ENCODE data around the gene TMEM86B. TPM values are rescaled to one million over a fixed set of nuclear protein-coding genes. Genes with fewer than 3 reads are reported as not detected.

Gene TMEM86B
- total RNA-seq, 2 experiments from 2014 or later = 11.0 to 13.8 TPM

DNA sequence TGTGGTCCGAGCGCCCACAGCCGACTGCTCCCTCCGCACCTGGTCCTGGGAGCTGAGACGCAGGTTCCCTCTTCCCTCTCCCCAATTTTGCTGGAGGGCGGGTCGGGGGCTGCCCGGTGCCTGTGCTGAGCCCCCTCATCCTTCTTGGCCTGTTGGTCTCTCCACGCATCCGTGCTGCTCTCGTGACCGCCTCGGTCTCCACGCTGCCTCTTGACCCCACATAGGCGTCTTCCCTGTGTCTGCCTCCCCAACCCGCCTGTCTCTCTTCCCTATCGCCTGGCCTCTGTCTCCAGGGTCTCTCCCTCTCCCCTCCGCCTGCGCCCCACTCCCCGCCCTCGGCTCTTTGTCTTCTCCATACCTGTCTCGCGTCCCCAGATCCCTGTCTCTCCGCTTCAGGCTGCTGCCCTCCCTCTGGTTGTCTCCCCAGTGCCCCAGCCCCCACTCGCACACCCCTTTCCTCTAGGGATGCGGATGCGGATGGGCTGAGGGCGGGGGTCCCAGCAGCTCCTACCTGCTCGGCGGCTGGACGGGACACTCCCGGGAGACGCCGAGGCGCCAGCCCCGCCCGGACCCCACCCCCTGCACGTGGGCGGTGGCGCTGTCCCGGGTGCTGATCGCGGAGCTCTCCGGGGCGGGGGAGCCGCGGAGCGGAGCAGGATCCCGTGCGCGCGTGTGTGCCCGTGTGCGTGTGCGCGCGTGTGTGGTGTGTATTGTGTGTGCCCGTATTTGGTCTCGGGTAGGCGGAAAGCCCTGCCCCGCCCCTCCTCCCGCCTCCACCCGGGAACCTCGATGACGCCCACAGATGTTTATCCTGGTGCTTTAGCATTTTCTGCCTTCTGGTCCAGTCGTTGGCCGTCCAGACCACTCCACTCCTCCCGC lies 48.7 kb downstream of the TMEM86B start, which contains the start of gene SYT5:
Gene SYT5, minus strand, starts transcription at position 684 of the 879 bp plus-strand sequence. CDS start 1,248 bp downstream, outside the sequence.
- peaks cover 3% of the 10 kb centered on the region for H3K9me3 Mint-ChIP-seq (ENCODE audit: insufficient read depth)
- H3K27ac Mint-ChIP-seq = peak within 1 kb of the TSS; percentile 67
- ChIA-PET POLR2A (interaction anchor here (0.7 to 1.1 kb wide), 2 partner anchors 79 to 228 kb away, joined by 4 read pairs; partner anchors contain the start of genes PPP6R1 and UBE2S), CTCF (no interaction called here)
- no peaks in the 10 kb centered on the region for H3K36me3 Mint-ChIP-seq (ENCODE audit: low read depth)
- H3K4me1 Mint-ChIP-seq (ENCODE audit: low read depth) = peaks cover 33% of the 10 kb centered on the region
- ATAC-seq (peak; percentile 54), DNase-seq (peak; percentile 74)
- H3K4me3 Mint-ChIP-seq = peak within 1 kb of the TSS; percentile 65
- H3K27me3 Mint-ChIP-seq (ENCODE audit: low read depth) = peaks cover 43% of the 10 kb centered on the region

DNA sequence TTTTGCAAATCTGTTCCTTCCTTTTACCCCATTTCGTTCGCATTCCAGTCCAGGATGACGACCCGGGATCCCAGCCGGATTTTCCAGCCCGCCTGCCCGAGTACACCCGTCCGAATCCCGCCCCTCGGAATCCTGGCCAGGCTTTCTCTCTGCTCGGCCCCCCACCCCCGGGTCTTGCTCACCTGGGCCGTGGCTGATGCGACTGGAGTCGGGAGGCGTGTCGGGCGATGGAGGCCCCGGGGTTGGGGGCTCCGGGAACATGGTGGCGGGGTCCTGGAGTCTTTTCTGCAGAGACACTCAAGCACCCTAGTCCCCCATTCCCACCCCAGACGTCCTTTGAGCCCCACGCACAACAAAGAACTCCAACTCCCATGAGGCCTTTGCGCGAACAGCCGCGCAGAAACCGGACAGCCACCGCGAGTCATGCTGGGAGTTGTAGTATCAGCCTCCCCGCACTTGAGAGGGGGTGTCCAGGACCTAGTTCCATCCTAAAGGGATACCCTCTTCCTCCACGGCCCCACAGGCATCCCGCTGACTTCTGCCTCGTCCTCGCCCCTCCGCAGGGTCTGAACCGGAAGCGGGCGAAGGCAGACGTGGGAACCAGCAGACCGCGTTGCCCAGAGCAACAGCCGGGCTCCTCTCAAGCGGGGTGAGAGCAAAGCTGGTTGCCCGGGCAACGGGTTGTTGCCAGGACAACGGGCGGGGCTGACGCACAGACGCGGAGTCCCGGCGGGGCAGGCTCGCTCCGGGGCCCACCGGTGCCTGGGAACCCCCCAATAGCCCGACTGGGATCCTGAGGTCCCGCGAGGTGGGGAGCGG lies 49.6 kb downstream of the TMEM86B start:
- ATAC-seq = peak; percentile 83
- Mint-ChIP-seq H3K27ac (peak overlapping the region; percentile 67), H3K4me1 (ENCODE audit: low read depth) (peaks cover 36% of the 10 kb centered on the region), H3K4me3 (peak overlapping the region; percentile 65), H3K9me3 (ENCODE audit: insufficient read depth) (peaks cover 3% of the 10 kb centered on the region), H3K36me3 (ENCODE audit: low read depth) (no peaks in the 10 kb centered on the region), H3K27me3 (ENCODE audit: low read depth) (peaks cover 49% of the 10 kb centered on the region)
- ChIA-PET CTCF (interaction anchor here (1.5 kb wide), 1 partner anchor 13 kb away, joined by 4 read pairs; the partner anchor contains the start of gene DNAAF3), POLR2A (interaction anchor here (0.6 to 0.7 kb wide), 2 partner anchors 31 to 229 kb away, joined by 3 to 4 read pairs; partner anchors contain the start of gene UBE2S)
- peak; percentile 96 for DNase-seq

Small RNA genes within 50 kb of the gene (microRNA-seq; reads per million reads assigned to microRNA genes)
- gene MIR6802 = 2.9 reads per million
- 4.6 reads per million for gene MIR6803
- not detected for gene MIR6804

Other genes starting within 250 kb of the TMEM86B start
- under 1 TPM; 0.39 to 0.58 TPM for gene GP6, start 190.5 kb downstream of the TMEM86B start, total RNA-seq
- 10 to 100 TPM; 30.9 to 33.1 TPM for gene RDH13, start 165.6 kb downstream of the TMEM86B start, total RNA-seq
- gene EPS8L1, start 152.9 kb downstream of the TMEM86B start, total RNA-seq = 1 to 10 TPM; 4.9 to 8.6 TPM
- 100 to 1,000 TPM; 137 to 142 TPM for gene PPP1R12C, start 111.1 kb downstream of the TMEM86B start, total RNA-seq
- gene TNNT1, start 79.6 kb downstream of the TMEM86B start, total RNA-seq = not detected
- not detected for gene TNNI3, start 71.0 kb downstream of the TMEM86B start, total RNA-seq
- gene DNAAF3, start 62.1 kb downstream of the TMEM86B start, total RNA-seq = under 1 TPM; 0.21 to 0.23 TPM
- 1 to 10 TPM in 1 of 2 experiments, under 1 TPM in 1; 0.47 to 1.3 TPM for gene SYT5, start 48.5 kb downstream of the TMEM86B start, total RNA-seq
- gene PTPRH, start 19.3 kb downstream of the TMEM86B start, total RNA-seq = not detected
- 100 to 1,000 TPM; 256 to 265 TPM for gene PPP6R1, start 30.3 kb upstream of the TMEM86B start, total RNA-seq
- gene HSPBP1, start 51.3 kb upstream of the TMEM86B start, total RNA-seq = 10 to 100 TPM; 31.1 to 32.7 TPM
- gene BRSK1, start 55.2 kb upstream of the TMEM86B start, total RNA-seq = 1 to 10 TPM; 7.3 to 7.5 TPM
- gene TMEM150B, start 96.6 kb upstream of the TMEM86B start, total RNA-seq = under 1 TPM in 1 of 2 experiments, not detected in 1; 0.26 TPM
- gene KMT5C, start 111.1 kb upstream of the TMEM86B start, total RNA-seq = 10 to 100 TPM; 21.9 to 26.7 TPM
- gene COX6B2, start 126.0 kb upstream of the TMEM86B start, total RNA-seq = under 1 TPM in 1 of 2 experiments, not detected in 1; 0.34 TPM
- gene GARIN5B, start 134.5 kb upstream of the TMEM86B start, total RNA-seq = not detected
- under 1 TPM; 0.26 to 0.34 TPM for gene IL11, start 141.7 kb upstream of the TMEM86B start, total RNA-seq
- not detected for gene TMEM190, start 148.1 kb upstream of the TMEM86B start, total RNA-seq
- 10 to 100 TPM; 23.6 to 26.7 TPM for gene TMEM238, start 155.5 kb upstream of the TMEM86B start, total RNA-seq
- gene RPL28, start 157.2 kb upstream of the TMEM86B start, total RNA-seq = 1,000 to 10,000 TPM; 2,948 to 3,082 TPM
- 100 to 1,000 TPM; 333 to 353 TPM for gene UBE2S, start 179.0 kb upstream of the TMEM86B start, total RNA-seq
- not detected for gene SHISA7, start 214.5 kb upstream of the TMEM86B start, total RNA-seq
- gene ISOC2, start 232.9 kb upstream of the TMEM86B start, total RNA-seq = 10 to 100 TPM; 31.9 to 32.1 TPM
- gene C19orf85, start 236.0 kb upstream of the TMEM86B start, total RNA-seq = not detected
- 10 to 100 TPM; 10.2 to 11.6 TPM for gene ZNF628, start 247.9 kb upstream of the TMEM86B start, total RNA-seq